Coronary artery (tissue), 2 donors: ENCODE measurements around the gene TUBG2.
"Not testable (repeated sequence)": the region's sequence is repeated elsewhere in the genome, so short reads cannot be mapped to it uniquely, and the experiment has no call there.

Experiments
- DNase-seq: peaks from one replicate; pipeline ENCODE4 v3.0.0-alpha.2; 2017; ENCODE audit warnings: low spot score
- H3K27ac ChIP-seq, 2 donors: fragments of 200-600 bp; sonication (generic); one replicate each; pipeline ENCODE4 v1.5.1; 2016 to 2019
- H3K4me3 ChIP-seq: fragments of 200-600 bp; sonication (generic); 2 replicates; pipeline ENCODE4 v1.5.1; 2016; ENCODE audit warnings: mild to moderate bottlenecking, moderate library complexity
- CTCF ChIP-seq: fragments of 200-600 bp; sonication (generic); IDR thresholded peaks from one replicate; pipeline ENCODE4 v1.5.1; 2019; ENCODE audit warnings: antibody characterized with exemption

TUBG2 gene

GRCh38 chr17:42660692-42661345 is 1.7 kb downstream of the TUBG2 start:
- Histone ChIP-seq H3K27ac (peak overlapping the region; percentile 16 to 67), H3K4me3 (peak overlapping the region; percentile 27)
- no peak for TF ChIP-seq CTCF
- DNase-seq, result no peak

GRCh38 chr17:42665581-42666001 is 6.5 kb downstream of the TUBG2 start:
- no peak for DNase-seq
- Histone ChIP-seq H3K4me3 (no peak overlapping the region), H3K27ac (peak overlapping the region; percentile 43 to 84)
- TF ChIP-seq CTCF, result no peak

GRCh38 chr17:42666126-42666525 is 7.0 kb downstream of the TUBG2 start:
- not testable (repeated sequence) for H3K4me3 ChIP-seq, DNase-seq
- peak overlapping the region in 1 of 2 donors; percentile 84 for H3K27ac ChIP-seq

- TF ChIP-seq CTCF, result no peak
- Histone ChIP-seq H3K4me3 (no peak overlapping the region), H3K27ac (peak overlapping the region; percentile 55 to 84)
- DNase-seq, result no peak
Observed at GRCh38 chr17:42667088-42667951, 8.2 kb downstream of the TUBG2 start.

GRCh38 chr17:42669705-42669976 is 10.6 kb downstream of the TUBG2 start:
- no peak for DNase-seq
- TF ChIP-seq CTCF, result no peak
- Histone ChIP-seq H3K4me3 (no peak overlapping the region), H3K27ac (peak overlapping the region; percentile 49 to 84)

- no peak for TF ChIP-seq CTCF
- DNase-seq, result no peak
- H3K4me3 ChIP-seq, result peak overlapping the region; percentile 27
- peak overlapping the region; percentile 49 to 84 for H3K27ac ChIP-seq
Observed at GRCh38 chr17:42669977-42670788, 11.1 kb downstream of the TUBG2 start.
